AG04449 (cell line): ENCODE measurements around the gene ADGRV1.

ENCODE experiments used
- CTCF ChIA-PET: fragments of 350-600 bp; formaldehyde crosslinking; extraction: SDS; loops from one replicate; lab custom pipeline; 2021; ENCODE audit warnings: antibody characterized with exemption; lab: Yijun Ruan, JAX
- POLR2A ChIA-PET: fragments of 400-600, 350-600 bp; formaldehyde crosslinking; extraction: SDS; loops from one replicate; lab custom pipeline; 2020; ENCODE audit warnings: antibody characterized with exemption, inconsistent platforms; lab: Yijun Ruan, JAX
- DNase-seq: peaks from one replicate; pipeline ENCODE4 v3.0.0-alpha.2; 2010; ENCODE audit warnings: low read depth, low spot score
- H3K4me3 ChIP-seq: 2 replicates; pipeline ENCODE4 v1.5.1; 2011; ENCODE audit warnings: low read depth, mild to moderate bottlenecking, control low read depth, low read length
- TF ChIP-seq, protein P1 (sequence below): IDR thresholded peaks from one replicate; pipeline ENCODE4 v1.5.1; 2011; ENCODE audit warnings: mild to moderate bottlenecking, moderate library complexity, low read length, control low read depth, inconsistent platforms; ENCODE audit not compliant: insufficient read depth; ENCODE audit errors: missing control alignments

Gene ADGRV1

DNA sequence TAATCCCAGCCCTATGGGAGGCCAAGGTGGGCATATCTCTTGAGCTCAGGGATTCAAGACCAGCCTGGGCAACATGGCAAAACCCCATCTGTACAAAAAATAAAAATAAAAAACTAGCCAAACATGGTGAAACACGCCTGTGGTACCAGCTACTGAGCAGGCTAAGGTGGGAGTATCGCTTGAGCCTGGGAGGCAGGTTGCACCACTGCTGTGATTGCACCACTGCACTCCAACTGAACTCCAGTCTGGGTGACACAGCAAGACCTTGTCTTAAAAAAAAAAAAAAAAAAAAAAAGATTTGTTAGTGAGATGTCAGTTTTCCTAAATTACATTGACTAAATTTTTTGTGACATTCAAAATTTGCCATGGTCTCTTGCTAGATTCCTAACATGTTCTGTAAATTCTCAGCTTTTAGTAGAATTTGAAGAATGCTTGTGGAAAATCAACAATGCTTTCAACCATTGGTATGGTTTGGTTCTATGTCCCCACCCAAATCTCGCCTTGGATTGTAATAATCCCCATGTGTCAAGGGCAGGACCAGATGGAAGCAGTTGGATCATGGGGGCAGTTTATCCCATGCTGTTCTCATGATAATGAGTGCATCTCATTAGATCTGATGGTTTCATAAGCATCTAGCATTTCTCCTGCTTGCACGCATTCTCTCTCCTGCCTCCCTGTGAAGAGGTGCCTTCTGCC, 588.5 kb downstream of the ADGRV1 start:
- DNase-seq = no peak
- CTCF ChIA-PET = interaction anchor here (1.1 kb wide), 1 partner anchor 11 kb away, joined by 5 read pairs; no protein-coding TSS in a partner anchor
- TF ChIP-seq, protein P1, sequence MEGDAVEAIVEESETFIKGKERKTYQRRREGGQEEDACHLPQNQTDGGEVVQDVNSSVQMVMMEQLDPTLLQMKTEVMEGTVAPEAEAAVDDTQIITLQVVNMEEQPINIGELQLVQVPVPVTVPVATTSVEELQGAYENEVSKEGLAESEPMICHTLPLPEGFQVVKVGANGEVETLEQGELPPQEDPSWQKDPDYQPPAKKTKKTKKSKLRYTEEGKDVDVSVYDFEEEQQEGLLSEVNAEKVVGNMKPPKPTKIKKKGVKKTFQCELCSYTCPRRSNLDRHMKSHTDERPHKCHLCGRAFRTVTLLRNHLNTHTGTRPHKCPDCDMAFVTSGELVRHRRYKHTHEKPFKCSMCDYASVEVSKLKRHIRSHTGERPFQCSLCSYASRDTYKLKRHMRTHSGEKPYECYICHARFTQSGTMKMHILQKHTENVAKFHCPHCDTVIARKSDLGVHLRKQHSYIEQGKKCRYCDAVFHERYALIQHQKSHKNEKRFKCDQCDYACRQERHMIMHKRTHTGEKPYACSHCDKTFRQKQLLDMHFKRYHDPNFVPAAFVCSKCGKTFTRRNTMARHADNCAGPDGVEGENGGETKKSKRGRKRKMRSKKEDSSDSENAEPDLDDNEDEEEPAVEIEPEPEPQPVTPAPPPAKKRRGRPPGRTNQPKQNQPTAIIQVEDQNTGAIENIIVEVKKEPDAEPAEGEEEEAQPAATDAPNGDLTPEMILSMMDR = no peak
- no peak overlapping the region for H3K4me3 ChIP-seq
- POLR2A ChIA-PET = interaction anchor here (1.1 kb wide), 1 partner anchor 237 kb away, joined by 3 read pairs; no protein-coding TSS in a partner anchor

DNA sequence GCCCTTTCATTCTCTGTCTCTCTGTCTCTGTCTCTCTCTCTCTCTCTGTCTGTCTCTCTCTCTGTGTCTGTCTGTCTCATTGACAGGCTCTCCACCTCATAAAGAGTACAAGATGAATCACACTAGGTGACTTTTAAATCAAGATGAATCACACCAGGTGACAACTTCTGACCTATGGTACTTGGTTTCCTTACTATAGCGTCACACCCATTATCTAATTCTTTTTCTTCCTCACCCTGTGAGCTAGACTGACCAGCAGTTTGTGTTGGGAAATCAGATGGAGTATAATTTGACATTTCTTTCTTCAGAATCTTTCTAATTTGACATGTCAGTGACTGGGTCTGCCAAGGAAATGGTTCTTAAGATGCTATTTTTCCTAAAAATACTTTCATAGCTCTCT, 591.6 kb downstream of the ADGRV1 start:
- TF ChIP-seq, protein P1 = no peak
- CTCF ChIA-PET = interaction anchor here (0.8 to 1.2 kb wide), 2 partner anchors 8 to 15 kb away, joined by 3 to 4 read pairs; no protein-coding TSS in a partner anchor
- POLR2A ChIA-PET = no interaction called here
- DNase-seq = no peak
- H3K4me3 ChIP-seq = no peak overlapping the region

DNA sequence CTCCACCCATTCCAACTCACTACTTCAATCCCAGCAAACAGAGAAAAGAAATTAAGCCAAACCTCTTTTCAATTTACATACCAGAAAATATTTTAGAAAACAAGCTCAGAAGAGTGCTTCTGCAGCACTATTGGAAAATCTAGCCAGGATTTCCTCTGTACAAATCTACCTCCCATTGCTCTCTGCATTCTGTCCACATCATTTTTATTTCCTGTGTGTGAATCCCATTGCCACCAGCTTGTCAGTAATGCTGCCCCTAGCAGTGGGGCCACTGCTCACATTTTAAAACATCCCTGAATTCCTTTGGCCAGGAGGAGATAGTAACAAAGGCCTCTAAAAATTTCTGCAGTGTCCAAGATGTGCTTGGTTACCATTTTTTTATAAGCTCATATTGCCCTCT, 592.0 kb downstream of the ADGRV1 start:
- TF ChIP-seq, protein P1 = no peak
- H3K4me3 ChIP-seq = no peak overlapping the region
- no peak for DNase-seq
- CTCF ChIA-PET = interaction anchor here (0.8 to 1.2 kb wide), 2 partner anchors 9 to 15 kb away, joined by 3 to 4 read pairs; no protein-coding TSS in a partner anchor
- POLR2A ChIA-PET = no interaction called here

DNA sequence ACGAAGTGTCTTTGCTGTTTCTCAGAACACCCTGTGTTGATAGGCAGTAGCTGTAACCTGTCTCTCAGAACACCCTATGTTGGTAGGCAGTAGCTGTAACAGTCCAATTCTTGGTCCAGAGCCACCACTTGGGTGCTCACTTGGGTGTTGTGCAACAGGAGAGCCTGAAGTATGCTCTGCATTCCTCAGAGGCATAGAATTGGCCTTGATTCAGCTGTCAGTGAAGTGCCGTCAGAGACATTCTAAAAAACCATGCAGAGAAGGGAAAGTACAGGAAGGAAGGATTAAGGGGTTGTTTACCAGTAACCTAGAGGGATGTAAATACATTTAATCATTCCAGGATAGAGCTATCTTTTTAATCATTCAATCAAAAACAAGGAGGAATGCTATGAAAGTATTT, 593.4 kb downstream of the ADGRV1 start:
- CTCF ChIA-PET = interaction anchor here (1.0 to 1.2 kb wide), 2 partner anchors 232 to 268 kb away, joined by 3 to 5 read pairs; no protein-coding TSS in a partner anchor
- POLR2A ChIA-PET = interaction anchor here (0.6 to 1.0 kb wide), 3 partner anchors 9 to 231 kb away, joined by 3 to 4 read pairs (median 3); partner anchors contain the start of gene ARRDC3
- peak; percentile 82 for DNase-seq
- TF ChIP-seq, protein P1 = no peak
- H3K4me3 ChIP-seq = no peak overlapping the region

DNA sequence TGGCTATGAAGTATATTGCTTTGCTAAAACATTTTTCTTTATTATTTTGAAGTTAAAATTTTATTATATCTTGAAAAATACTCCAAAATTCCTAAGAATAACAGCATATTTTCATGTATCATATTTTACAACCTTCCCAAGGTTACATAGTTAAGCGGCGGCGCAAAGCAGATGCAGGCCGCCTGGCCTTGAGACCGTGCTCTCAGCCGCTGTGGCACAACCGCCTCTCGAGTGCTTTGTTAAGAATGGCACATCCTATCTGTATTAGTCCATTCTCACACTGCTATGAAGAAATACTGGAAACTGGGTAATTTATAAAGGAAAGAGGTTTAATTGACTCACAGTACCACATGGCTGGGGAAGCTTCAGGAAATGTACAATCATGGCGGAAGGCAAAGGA, 595.7 kb downstream of the ADGRV1 start:
- POLR2A ChIA-PET = no interaction called here

More for the DNA sequence above, 595.7 kb downstream of the ADGRV1 start:
- TF ChIP-seq, protein P1 = no peak
- no peak for DNase-seq
- H3K4me3 ChIP-seq = no peak overlapping the region
- CTCF ChIA-PET = interaction anchor here (1.7 kb wide), 1 partner anchor 9 kb away, joined by 3 read pairs; no protein-coding TSS in a partner anchor
